K562 (cell line): ENCODE data around the gene OR8B12. TPM values are rescaled to one million over a fixed set of nuclear protein-coding genes. Genes with fewer than 3 reads are reported as not detected.
A peak's percentile ranks its signal among the peaks of the same experiment; 100 is the strongest.

Source experiments
- ATF3 ChIP-seq, 2 experiments: fragments of 450-650 bp in 1 of 2; sonication (generic) in 1 of 2; formaldehyde crosslinking in 1 of 2; IDR thresholded peaks in 1 of 2; conservative IDR thresholded peaks in 1 of 2; 2 replicates each; pipeline versions ENCODE4 v1.6.1 to v1.8.1; 2016 to 2023; ENCODE audit warnings: mild to moderate bottlenecking in 2 of 2, moderate library complexity in 2 of 2, inconsistent platforms in 1 of 2, missing genetic modification reagents in 1 of 2
- DMBX1 ChIP-seq: fragments of 250-450 bp; sonication (Bioruptor Pico); IDR thresholded peaks from 2 replicates; pipeline ENCODE4 v1.8.0; 2022; ENCODE audit warnings: inconsistent platforms, mild to moderate bottlenecking, moderate library complexity, borderline replicate concordance
- ELF2 ChIP-seq: fragments of 250-450 bp; sonication (Bioruptor Pico); IDR thresholded peaks from 2 replicates; pipeline ENCODE4 v1.5.0; 2021; ENCODE audit warnings: mild to moderate bottlenecking
- ERF ChIP-seq: fragments of 450-650 bp; formaldehyde crosslinking; IDR thresholded peaks from 2 replicates; pipeline ENCODE4 v1.4.0; 2020; ENCODE audit warnings: mild to moderate bottlenecking, mixed read lengths
- FIP1L1 ChIP-seq: fragments of 200-400 bp; formaldehyde crosslinking; IDR thresholded peaks from 2 replicates; pipeline ENCODE4 v1.6.1; 2018; ENCODE audit warnings: mild to moderate bottlenecking, low read depth, low read length; ENCODE audit not compliant: poor library complexity, severe bottlenecking
- FOXA3 ChIP-seq, 2 experiments: fragments of 450-650 bp in 1 of 2; sonication (generic) in 1 of 2; formaldehyde crosslinking; IDR thresholded peaks in 1 of 2; conservative IDR thresholded peaks in 1 of 2; 2 replicates each; pipeline versions ENCODE4 v1.4.0 to v1.8.0; 2020 to 2022; ENCODE audit warnings: mild to moderate bottlenecking in 2 of 2, missing genetic modification reagents in 1 of 2
- GABPA ChIP-seq: fragments of 200-800 bp; sonication (Bioruptor generic); conservative IDR thresholded peaks from 2 replicates; pipeline ENCODE4 v1.6.1; 2016; ENCODE audit warnings: low read depth, missing genetic modification characterization, missing compliant biosample characterization
- HDAC6 ChIP-seq: IDR thresholded peaks from 2 replicates; pipeline ENCODE4 v1.6.1; 2012; ENCODE audit warnings: low read depth, mild to moderate bottlenecking, control low read depth, inconsistent platforms, low read length, moderate library complexity
- JUND ChIP-seq, 2 experiments: IDR thresholded peaks; 2 replicates in 1 of 2; 3 replicates in 1 of 2; pipeline ENCODE4 v1.6.1; 2011; ENCODE audit warnings: borderline replicate concordance in 2 of 2, low read depth in 2 of 2, low read length in 2 of 2, improper control_type of control experiment in 1 of 2, missing biosample characterization in 1 of 2, missing genetic modification characterization in 1 of 2, missing genetic modification reagents in 1 of 2
- KDM2B ChIP-seq: fragments of 250-450 bp; sonication (Bioruptor Pico); IDR thresholded peaks from 2 replicates; pipeline ENCODE4 v1.8.0; 2021; ENCODE audit warnings: mild to moderate bottlenecking, moderate library complexity
- LARP7 ChIP-seq: fragments of 450-650 bp; IDR thresholded peaks from 2 replicates; pipeline ENCODE4 v1.6.1; 2016
- NCOA4 ChIP-seq: fragments of 450-650 bp; IDR thresholded peaks from 2 replicates; pipeline ENCODE4 v1.6.1; 2018; ENCODE audit warnings: mild to moderate bottlenecking; ENCODE audit not compliant: partially characterized antibody
- NRF1 ChIP-seq, 2 experiments: fragments of 450-650 bp; IDR thresholded peaks in 1 of 2; conservative IDR thresholded peaks in 1 of 2; 2 replicates each; pipeline ENCODE4 v1.6.1; 2014; ENCODE audit warnings: mild to moderate bottlenecking in 2 of 2
- SMAD3 ChIP-seq: fragments of 450-650 bp; formaldehyde crosslinking; conservative IDR thresholded peaks from 2 replicates; pipeline ENCODE4 v1.4.0; 2020; ENCODE audit warnings: mild to moderate bottlenecking
- SP2 ChIP-seq: IDR thresholded peaks from 2 replicates; pipeline ENCODE4 v1.6.1; 2011; ENCODE audit warnings: mild to moderate bottlenecking, low read depth, low read length, moderate library complexity; ENCODE audit not compliant: poor library complexity, severe bottlenecking; ENCODE audit errors: extremely low read depth
- SPI1 ChIP-seq: IDR thresholded peaks from 2 replicates; pipeline ENCODE4 v1.6.1; 2011; ENCODE audit warnings: low read depth, low read length, control low read depth, borderline replicate concordance
- TAF15 ChIP-seq: fragments of 200-400 bp; formaldehyde crosslinking; IDR thresholded peaks from 2 replicates; pipeline ENCODE4 v1.6.1; 2017; ENCODE audit warnings: mild to moderate bottlenecking, low read depth, low read length, moderate library complexity
- ZKSCAN3 ChIP-seq: fragments of 250-450 bp; sonication (Bioruptor Pico); IDR thresholded peaks from 2 replicates; pipeline ENCODE4 v1.4.0; 2020
- ZNF175 ChIP-seq: fragments of 200-800 bp; sonication (Bioruptor generic); IDR thresholded peaks from 2 replicates; pipeline ENCODE4 v1.6.1; 2016; ENCODE audit warnings: low read depth, mild to moderate bottlenecking, missing genetic modification characterization, missing compliant biosample characterization
- ZNF584 ChIP-seq: fragments of 200-800 bp; sonication (Bioruptor generic); IDR thresholded peaks from 2 replicates; pipeline ENCODE4 v1.6.1; 2016; ENCODE audit warnings: low read depth, mild to moderate bottlenecking, missing genetic modification characterization, missing compliant biosample characterization
- polyA plus RNA-seq, 8 experiments: library from polyadenylated mRNA; depleted of rRNA in 4 of 8; stranded (reverse) in 5 of 8; unstranded in 3 of 8; fragments of >200 nt; fragmentation: Nextera tagmentation in 2 of 8; fragmentation: Illumina TruSeq in 1 of 8; extraction: Ambion mirVana in 2 of 8; extraction: Trizol in 1 of 8; gene quantifications; 2 replicates each; pipeline versions ENCODE4 v1.2.1 to v1.2.3, GENCODE V29; 2011 to 2014; ENCODE audit warnings: inconsistent platforms in 1 of 8, missing spikeins in 1 of 8
- total RNA-seq, 7 experiments: library from RNA; depleted of rRNA in 6 of 7; stranded (reverse); fragments of >200 nt in 6 of 7; fragmentation: Illumina TruSeq in 2 of 7; extraction: Trizol in 2 of 7; gene quantifications; 2 replicates each; pipeline versions ENCODE4 v1.2.1 to v1.2.3, GENCODE V29; 2011 to 2021; ENCODE audit warnings: low replicate concordance in 1 of 7
- TF ChIP-seq, protein P1 (sequence below): fragments of 450-650 bp; IDR thresholded peaks from 2 replicates; pipeline ENCODE4 v1.7.0; 2016; ENCODE audit warnings: borderline replicate concordance
- TF ChIP-seq, protein P2 (sequence below): sonication (generic); formaldehyde crosslinking; IDR thresholded peaks from 2 replicates; pipeline ENCODE4 v1.9.0; 2022; ENCODE audit warnings: mild to moderate bottlenecking, missing genetic modification reagents
- TF ChIP-seq, protein P3 (sequence below), 2 experiments: fragments of 200-800 bp in 1 of 2; sonication (Bioruptor generic) in 1 of 2; sonication (generic) in 1 of 2; formaldehyde crosslinking in 1 of 2; IDR thresholded peaks in 1 of 2; conservative IDR thresholded peaks in 1 of 2; 2 replicates each; pipeline versions ENCODE4 v1.5.0 to v1.6.1; 2016 to 2020; ENCODE audit warnings: missing compliant biosample characterization in 1 of 2, missing genetic modification characterization in 1 of 2, missing genetic modification reagents in 1 of 2

The OR8B12 gene
- total and polyA plus RNA-seq, 9 of the 15 experiments (the other 6 are each of a cell fraction or from before 2014, with no cell fraction given) = 0.06 TPM; not detected in 8

- no peak for TF ChIP-seq JUND (IDR thresholded peaks at IDR 0.05; ENCODE audit: borderline replicate concordance, low read depth, low read length)
- peak; percentile 41; the same call in 1 of the 3 replicates for TF ChIP-seq JUND (tag; IDR thresholded peaks at IDR 0.05; ENCODE audit: borderline replicate concordance, low read depth, low read length)
- TF ChIP-seq NCOA4 = no peak
- TF ChIP-seq GABPA = peak; percentile 55
- 0 out of 2 replicates have a peak, but pooled peaks have one; percentile 63 for TF ChIP-seq ELF2 (CRISPR knock-in tag)
- TF ChIP-seq TAF15 = no peak
- no peak for TF ChIP-seq ERF (CRISPR knock-in tag)
- TF ChIP-seq, protein P1, sequence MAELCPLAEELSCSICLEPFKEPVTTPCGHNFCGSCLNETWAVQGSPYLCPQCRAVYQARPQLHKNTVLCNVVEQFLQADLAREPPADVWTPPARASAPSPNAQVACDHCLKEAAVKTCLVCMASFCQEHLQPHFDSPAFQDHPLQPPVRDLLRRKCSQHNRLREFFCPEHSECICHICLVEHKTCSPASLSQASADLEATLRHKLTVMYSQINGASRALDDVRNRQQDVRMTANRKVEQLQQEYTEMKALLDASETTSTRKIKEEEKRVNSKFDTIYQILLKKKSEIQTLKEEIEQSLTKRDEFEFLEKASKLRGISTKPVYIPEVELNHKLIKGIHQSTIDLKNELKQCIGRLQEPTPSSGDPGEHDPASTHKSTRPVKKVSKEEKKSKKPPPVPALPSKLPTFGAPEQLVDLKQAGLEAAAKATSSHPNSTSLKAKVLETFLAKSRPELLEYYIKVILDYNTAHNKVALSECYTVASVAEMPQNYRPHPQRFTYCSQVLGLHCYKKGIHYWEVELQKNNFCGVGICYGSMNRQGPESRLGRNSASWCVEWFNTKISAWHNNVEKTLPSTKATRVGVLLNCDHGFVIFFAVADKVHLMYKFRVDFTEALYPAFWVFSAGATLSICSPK = no peak
- TF ChIP-seq, protein P2, sequence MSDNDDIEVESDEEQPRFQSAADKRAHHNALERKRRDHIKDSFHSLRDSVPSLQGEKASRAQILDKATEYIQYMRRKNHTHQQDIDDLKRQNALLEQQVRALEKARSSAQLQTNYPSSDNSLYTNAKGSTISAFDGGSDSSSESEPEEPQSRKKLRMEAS (CRISPR knock-in tag) = no peak
- peak; percentile 76; the same call in 1 of the 2 replicates for TF ChIP-seq SPI1
- no peak for TF ChIP-seq DMBX1 (CRISPR knock-in tag)
- no peak for TF ChIP-seq FOXA3 (CRISPR knock-in tag; conservative IDR thresholded peaks at IDR 0.05 in 1 of 2, IDR thresholded peaks at IDR 0.05 in 1 of 2)
- peak in 1 of 2 experiments; percentile 34; a peak in 1 of 4 replicates for TF ChIP-seq NRF1 (conservative IDR thresholded peaks at IDR 0.05 in 1 of 2, IDR thresholded peaks at IDR 0.05 in 1 of 2)
- TF ChIP-seq, protein P3, sequence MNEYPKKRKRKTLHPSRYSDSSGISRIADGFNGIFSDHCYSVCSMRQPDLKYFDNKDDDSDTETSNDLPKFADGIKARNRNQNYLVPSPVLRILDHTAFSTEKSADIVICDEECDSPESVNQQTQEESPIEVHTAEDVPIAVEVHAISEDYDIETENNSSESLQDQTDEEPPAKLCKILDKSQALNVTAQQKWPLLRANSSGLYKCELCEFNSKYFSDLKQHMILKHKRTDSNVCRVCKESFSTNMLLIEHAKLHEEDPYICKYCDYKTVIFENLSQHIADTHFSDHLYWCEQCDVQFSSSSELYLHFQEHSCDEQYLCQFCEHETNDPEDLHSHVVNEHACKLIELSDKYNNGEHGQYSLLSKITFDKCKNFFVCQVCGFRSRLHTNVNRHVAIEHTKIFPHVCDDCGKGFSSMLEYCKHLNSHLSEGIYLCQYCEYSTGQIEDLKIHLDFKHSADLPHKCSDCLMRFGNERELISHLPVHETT (CRISPR knock-in tag; conservative IDR thresholded peaks at IDR 0.05 in 1 of 2, IDR thresholded peaks at IDR 0.05 in 1 of 2) = peak in 1 of 2 experiments; percentile 42; a peak in 1 of 4 replicates
- TF ChIP-seq FIP1L1 = no peak
- TF ChIP-seq ZNF175 = 0 out of 2 replicates have a peak, but pooled peaks have one; percentile 46
- TF ChIP-seq ZNF584 = no peak; the same call in 1 of the 2 replicates
- no peak for TF ChIP-seq ATF3 (IDR thresholded peaks at IDR 0.05)
- TF ChIP-seq ATF3 (CRISPR knock-in tag; conservative IDR thresholded peaks at IDR 0.05) = no peak
- no peak for TF ChIP-seq SMAD3
- TF ChIP-seq LARP7 = no peak
- TF ChIP-seq ZKSCAN3 = no peak
- TF ChIP-seq SP2 = no peak
- no peak for TF ChIP-seq HDAC6
- no peak for TF ChIP-seq KDM2B (CRISPR knock-in tag)
These were observed 6.9 kb downstream of the OR8B12 start (continued) for GRCh38 chr11:124536520-124536919.
